GM21737 (cell line): ENCODE results near the gene LAMA4.

ENCODE experiments used
- ATAC-seq: cut with Tn5 transposase; IDR thresholded peaks from one replicate; pipeline ENCODE4 v1.9.1; 2021; ENCODE audit warnings: mild to moderate bottlenecking, moderate library complexity; ENCODE audit not compliant: unreplicated experiment

LAMA4 gene

GRCh38 chr6:112253841-112254816, at the start of gene LAMA4:
Gene LAMA4, minus strand, starts transcription at chr6:112254567. Its CDS starts 417 bp downstream, at chr6:112254150.
- no peak for ATAC-seq

- no peak for ATAC-seq
Observed at GRCh38 chr6:112302142-112302705, 47.9 kb upstream of the LAMA4 start.

GRCh38 chr6:112300896-112301295, 46.5 kb upstream of the LAMA4 start:
- no peak for ATAC-seq

GRCh38 chr6:112298816-112299281, 44.5 kb upstream of the LAMA4 start:
- ATAC-seq: no peak

GRCh38 chr6:112298021-112298745, 43.8 kb upstream of the LAMA4 start:
- ATAC-seq: no peak

GRCh38 chr6:112296694-112297093, 42.3 kb upstream of the LAMA4 start:
- ATAC-seq: no peak

- no peak for ATAC-seq
Observed at GRCh38 chr6:112296122-112296521, 41.8 kb upstream of the LAMA4 start.

- ATAC-seq: no peak
Observed at GRCh38 chr6:112291161-112291762, 36.9 kb upstream of the LAMA4 start.

- no peak for ATAC-seq
Observed at GRCh38 chr6:112289038-112289566, 34.7 kb upstream of the LAMA4 start.

GRCh38 chr6:112288475-112288874, 34.1 kb upstream of the LAMA4 start:
- no peak for ATAC-seq

GRCh38 chr6:112287577-112288225, 33.3 kb upstream of the LAMA4 start:
- no peak for ATAC-seq

- ATAC-seq: no peak
Observed at GRCh38 chr6:112286500-112287144, 32.3 kb upstream of the LAMA4 start.

GRCh38 chr6:112286010-112286409, 31.6 kb upstream of the LAMA4 start:
- ATAC-seq: peak; percentile 85

GRCh38 chr6:112284603-112285002, 30.2 kb upstream of the LAMA4 start:
- ATAC-seq: no peak

GRCh38 chr6:112283621-112284020, 29.3 kb upstream of the LAMA4 start:
- ATAC-seq: no peak

- ATAC-seq: no peak
Observed at GRCh38 chr6:112281821-112282615, 27.7 kb upstream of the LAMA4 start.

- no peak for ATAC-seq
Observed at GRCh38 chr6:112279031-112279935, 24.9 kb upstream of the LAMA4 start.

GRCh38 chr6:112275365-112275764, 21.0 kb upstream of the LAMA4 start:
- no peak for ATAC-seq
